PC-3 (cell line): ENCODE results near the gene SLC38A3. TPM values are rescaled to one million over a fixed set of nuclear protein-coding genes. Genes with fewer than 3 reads are reported as not detected.
"Not testable (repeated sequence)": the region's sequence is repeated elsewhere in the genome, so short reads cannot be mapped to it uniquely, and the experiment has no call there.

Experiments
- ATAC-seq: fragments of 200-7000 bp; cut with Tn5 transposase; 2 replicates; pipeline ENCODE4 v1.9.1; 2020; ENCODE audit warnings: mild to moderate bottlenecking, moderate library complexity
- BruUV-seq: library from RNA; stranded (reverse); fragments of 400-500 nt; replicated peaks from 2 replicates; lab custom pipeline; 2021; lab: Mats Ljungman, UMichigan
- CTCF ChIA-PET: fragments of 300-600 bp; sonication (Branson Sonifier 250); formaldehyde crosslinking; loops from one replicate; lab custom pipeline; 2022; ENCODE audit warnings: antibody characterized with exemption; lab: Charles Lee
- POLR2A ChIA-PET: fragments of 300-600 bp; sonication (Branson Sonifier 250); formaldehyde crosslinking; loops from one replicate; lab custom pipeline; 2022; ENCODE audit warnings: antibody characterized with exemption; ENCODE audit not compliant: unreplicated experiment; lab: Charles Lee
- DNase-seq: peaks from one replicate; pipeline ENCODE4 v3.0.0-alpha.2; 2015
- H2AFZ ChIP-seq: fragments of 300-600 bp; sonication (generic); 2 replicates; pipeline ENCODE4 v1.6.0; 2016; ENCODE audit warnings: antibody characterized with exemption, low read length
- H3F3A ChIP-seq: fragments of 300-600 bp; sonication (generic); one replicate; pipeline ENCODE4 v1.6.0; 2017; ENCODE audit warnings: antibody characterized with exemption, low read length, control low read depth, mild to moderate bottlenecking; ENCODE audit not compliant: unreplicated experiment
- H3K27ac ChIP-seq: fragments of 300-600 bp; sonication (generic); 2 replicates; pipeline ENCODE4 v1.5.1; 2016; ENCODE audit warnings: mild to moderate bottlenecking, low read length
- H3K27me3 ChIP-seq: fragments of 300-600 bp; sonication (generic); 2 replicates; pipeline ENCODE4 v1.6.1; 2016; ENCODE audit warnings: low read length, mixed read lengths
- H3K36me3 ChIP-seq: fragments of 300-600 bp; sonication (generic); 2 replicates; pipeline ENCODE4 v1.6.1; 2016; ENCODE audit warnings: low read depth, mixed run types, low read length, mixed read lengths
- H3K4me1 ChIP-seq: fragments of 300-600 bp; sonication (generic); 2 replicates; pipeline ENCODE4 v1.5.1; 2016; ENCODE audit warnings: low read length; ENCODE audit not compliant: insufficient read depth
- H3K4me2 ChIP-seq: fragments of 300-600 bp; sonication (generic); 2 replicates; pipeline ENCODE4 v1.6.0; 2016; ENCODE audit warnings: low read length
- H3K4me3 ChIP-seq: fragments of 300-600 bp; sonication (generic); 2 replicates; pipeline ENCODE4 v1.5.1; 2016; ENCODE audit warnings: mild to moderate bottlenecking, low read length, mixed read lengths
- H3K79me2 ChIP-seq: fragments of 300-600 bp; sonication (generic); 2 replicates; pipeline ENCODE4 v1.6.1; 2017; ENCODE audit warnings: low read length, mixed read lengths
- H3K9ac ChIP-seq: fragments of 300-600 bp; sonication (generic); 2 replicates; pipeline ENCODE4 v1.6.0; 2016; ENCODE audit warnings: mild to moderate bottlenecking, low read length
- H3K9me2 ChIP-seq: fragments of 300-600 bp; sonication (generic); replicated peaks from 2 replicates; pipeline ENCODE4 v1.6.1; 2016; ENCODE audit warnings: mixed run types, low read length, mixed read lengths
- H3K9me3 ChIP-seq: fragments of 300-600 bp; sonication (generic); 2 replicates; pipeline ENCODE4 v1.6.1; 2016; ENCODE audit warnings: low read length, mixed read lengths
- H4K20me1 ChIP-seq: fragments of 300-600 bp; sonication (generic); 2 replicates; pipeline ENCODE4 v1.6.1; 2016; ENCODE audit warnings: low read length, mixed read lengths
- EZH2 ChIP-seq: fragments of 300-600 bp; sonication (generic); IDR thresholded peaks from one replicate; pipeline ENCODE4 v1.6.1; 2017; ENCODE audit warnings: antibody characterized with exemption, mild to moderate bottlenecking, low read length; ENCODE audit not compliant: unreplicated experiment
- EZH2phosphoT487 ChIP-seq: fragments of 300-600 bp; sonication (generic); IDR thresholded peaks from 2 replicates; pipeline ENCODE4 v1.6.1; 2018; ENCODE audit warnings: mild to moderate bottlenecking, antibody characterized with exemption, low read length, borderline replicate concordance
- intact Hi-C: fragments of 100-400 bp; cut with micrococcal nuclease; formaldehyde crosslinking; loops from 2 replicates; pipeline ENCODE4 v1.9.0; 2023
- total RNA-seq: library from RNA; depleted of rRNA; stranded (reverse); fragments of >200 nt; gene quantifications from 2 replicates; pipeline ENCODE4 v1.2.3, GENCODE V29; 2014
- TF ChIP-seq, protein P1 (sequence below): fragments of 300-600 bp; sonication (generic); conservative IDR thresholded peaks from 2 replicates; pipeline ENCODE4 v1.5.1; 2017; ENCODE audit warnings: antibody characterized with exemption, low read depth, mild to moderate bottlenecking, low read length

Gene SLC38A3
- total RNA-seq, 1 experiment from 2014 or later, result 3.3 TPM

DNA sequence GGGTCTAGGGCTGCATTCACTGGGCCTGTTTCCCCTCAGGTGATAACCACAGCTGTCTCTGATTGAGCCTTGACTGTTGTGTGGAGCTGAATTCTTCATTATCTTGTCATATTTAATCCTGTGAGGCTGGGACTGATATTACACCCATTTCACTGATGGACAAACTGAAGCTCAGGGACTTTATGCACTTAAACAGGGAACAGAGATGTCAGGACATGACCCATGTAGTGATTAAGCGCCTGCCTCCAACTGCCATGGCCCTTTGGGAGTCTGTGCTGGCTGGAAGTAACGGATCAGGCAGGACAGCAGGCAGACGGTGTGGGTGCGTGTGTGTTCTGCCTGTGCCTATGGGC lies 38.4 kb downstream of the SLC38A3 start:
- no peak overlapping the region for H2AFZ ChIP-seq
- H3K4me1 ChIP-seq, result peaks cover 42% of the 10 kb centered on the region
- H3K27ac ChIP-seq, result no peak overlapping the region
- no peak overlapping the region for H3K4me2 ChIP-seq
- no peak overlapping the region for H3K9ac ChIP-seq
- POLR2A ChIA-PET, result no interaction called here
- H3K27me3 ChIP-seq, result no peaks in the 10 kb centered on the region
- DNase-seq (no peak), ATAC-seq (no peak)
- H3K79me2 ChIP-seq, result peaks cover 92% of the 10 kb centered on the region
- H3K4me3 ChIP-seq, result no peak overlapping the region
- BruUV-seq, result no TSS peak
- TF ChIP-seq EZH2 (no peak), EZH2phosphoT487 (no peak)
- TF ChIP-seq, protein P1, sequence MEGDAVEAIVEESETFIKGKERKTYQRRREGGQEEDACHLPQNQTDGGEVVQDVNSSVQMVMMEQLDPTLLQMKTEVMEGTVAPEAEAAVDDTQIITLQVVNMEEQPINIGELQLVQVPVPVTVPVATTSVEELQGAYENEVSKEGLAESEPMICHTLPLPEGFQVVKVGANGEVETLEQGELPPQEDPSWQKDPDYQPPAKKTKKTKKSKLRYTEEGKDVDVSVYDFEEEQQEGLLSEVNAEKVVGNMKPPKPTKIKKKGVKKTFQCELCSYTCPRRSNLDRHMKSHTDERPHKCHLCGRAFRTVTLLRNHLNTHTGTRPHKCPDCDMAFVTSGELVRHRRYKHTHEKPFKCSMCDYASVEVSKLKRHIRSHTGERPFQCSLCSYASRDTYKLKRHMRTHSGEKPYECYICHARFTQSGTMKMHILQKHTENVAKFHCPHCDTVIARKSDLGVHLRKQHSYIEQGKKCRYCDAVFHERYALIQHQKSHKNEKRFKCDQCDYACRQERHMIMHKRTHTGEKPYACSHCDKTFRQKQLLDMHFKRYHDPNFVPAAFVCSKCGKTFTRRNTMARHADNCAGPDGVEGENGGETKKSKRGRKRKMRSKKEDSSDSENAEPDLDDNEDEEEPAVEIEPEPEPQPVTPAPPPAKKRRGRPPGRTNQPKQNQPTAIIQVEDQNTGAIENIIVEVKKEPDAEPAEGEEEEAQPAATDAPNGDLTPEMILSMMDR, result no peak
- peaks cover 10% of the 10 kb centered on the region for H3F3A ChIP-seq
- H3K9me2 ChIP-seq, result no peaks in the 10 kb centered on the region
- peaks cover 30% of the 10 kb centered on the region for H4K20me1 ChIP-seq
- no peaks in the 10 kb centered on the region for H3K9me3 ChIP-seq
- H3K36me3 ChIP-seq, result peaks cover 10% of the 10 kb centered on the region; the same call in 1 of the 2 replicates
- CTCF ChIA-PET, result no interaction called here
- intact Hi-C loops, result no loop called here

DNA sequence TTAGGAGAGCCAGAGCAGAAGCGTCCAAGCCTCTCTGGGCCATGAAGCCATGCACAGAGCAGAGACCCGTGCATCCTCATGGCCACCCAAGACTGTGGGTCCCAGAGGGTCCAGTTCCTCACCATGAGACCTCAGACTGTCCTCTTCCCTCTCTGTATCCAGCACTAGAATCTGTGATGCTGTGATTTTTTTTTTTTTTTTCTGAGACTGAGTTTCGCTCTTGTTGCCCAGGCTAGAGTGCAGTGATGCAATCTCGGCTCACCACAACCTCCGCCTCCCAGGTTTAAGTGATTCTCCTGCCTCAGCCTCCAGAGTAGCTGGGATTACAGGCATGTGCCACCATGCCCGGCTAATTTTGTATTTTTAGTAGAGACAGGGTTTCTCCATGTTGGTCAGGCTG lies 39.7 kb downstream of the SLC38A3 start:
- H3K79me2 ChIP-seq, result peaks cover 92% of the 10 kb centered on the region
- H2AFZ ChIP-seq, POLR2A ChIA-PET, DNase-seq, CTCF ChIA-PET, H3K27ac ChIP-seq, H3K9me2 ChIP-seq, H3F3A ChIP-seq, BruUV-seq, H3K36me3 ChIP-seq, H3K9me3 ChIP-seq, ATAC-seq, H3K4me2 ChIP-seq, H3K27me3 ChIP-seq, H3K4me3 ChIP-seq, intact Hi-C loops, H3K9ac ChIP-seq: not testable (repeated sequence)
- H3K4me1 ChIP-seq, result peaks cover 41% of the 10 kb centered on the region
- H4K20me1 ChIP-seq, result peaks cover 17% of the 10 kb centered on the region

DNA sequence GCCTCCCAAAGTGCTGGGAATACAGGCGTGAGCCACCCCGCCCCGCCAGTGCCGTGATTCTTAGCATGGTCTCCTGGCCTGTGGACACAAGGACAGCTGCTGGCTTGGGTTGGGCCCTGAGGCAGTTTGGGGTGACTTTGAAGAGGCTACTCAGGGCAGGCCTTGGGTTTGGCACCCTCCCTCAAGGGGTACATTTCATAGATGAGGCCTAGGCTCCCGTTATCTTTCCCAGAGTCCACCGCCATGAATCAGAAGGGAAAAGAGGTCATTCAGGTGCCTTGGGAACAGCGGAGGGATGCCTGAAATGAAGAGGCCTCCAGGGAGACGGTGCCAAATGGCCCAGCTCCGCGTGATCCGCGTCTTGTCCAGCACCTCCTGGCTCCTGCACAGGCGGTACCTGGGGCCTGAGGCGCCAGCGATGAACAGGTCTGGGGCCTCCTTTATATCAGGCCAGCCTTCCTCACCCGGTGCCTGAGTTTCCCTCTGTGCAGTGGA lies 40.2 kb downstream of the SLC38A3 start:
- H3K4me1 ChIP-seq, result peaks cover 46% of the 10 kb centered on the region

More for the DNA sequence above, 40.2 kb downstream of the SLC38A3 start:
- peak overlapping the region; percentile 69 for H3K4me2 ChIP-seq
- no peak for ATAC-seq
- intact Hi-C loops, result no loop called here
- peaks cover 3% of the 10 kb centered on the region; the same call in 1 of the 2 replicates for H3K36me3 ChIP-seq
- H2AFZ ChIP-seq, result no peak overlapping the region
- H3K9me3 ChIP-seq, result no peaks in the 10 kb centered on the region
- peaks cover 5% of the 10 kb centered on the region for H3F3A ChIP-seq
- TF ChIP-seq, protein P1, result no peak
- no peak for TF ChIP-seq EZH2phosphoT487
- TF ChIP-seq EZH2, result no peak
- H4K20me1 ChIP-seq, result peaks cover 12% of the 10 kb centered on the region
- no peak overlapping the region for H3K9ac ChIP-seq
- CTCF ChIA-PET, result no interaction called here
- H3K27ac ChIP-seq, result peak overlapping the region; percentile 78; the same call in 1 of the 2 replicates
- H3K4me3 ChIP-seq, result no peak overlapping the region
- POLR2A ChIA-PET, result no interaction called here
- H3K79me2 ChIP-seq, result peaks cover 92% of the 10 kb centered on the region
- DNase-seq, result no peak
- BruUV-seq, result no TSS peak
- no peaks in the 10 kb centered on the region for H3K27me3 ChIP-seq
- no peaks in the 10 kb centered on the region for H3K9me2 ChIP-seq
